Fibroblast of skin of scalp (primary cell): ENCODE data around the gene MPI. TPM values are rescaled to one million over a fixed set of nuclear protein-coding genes. Genes with fewer than 3 reads are reported as not detected.
A peak's percentile ranks its signal among the peaks of the same experiment; 100 is the strongest.

Source experiments
- DNase-seq: peaks from one replicate; pipeline ENCODE4 v3.0.0-alpha.2; 2013
- polyA plus RNA-seq, 2 experiments: library from polyadenylated mRNA; unstranded; fragments of 120-200 nt; gene quantifications; one replicate each; pipeline ENCODE4 v1.2.1, GENCODE V29; 2013; ENCODE audit not compliant: insufficient read length in 2 of 2

The MPI gene, protein sequence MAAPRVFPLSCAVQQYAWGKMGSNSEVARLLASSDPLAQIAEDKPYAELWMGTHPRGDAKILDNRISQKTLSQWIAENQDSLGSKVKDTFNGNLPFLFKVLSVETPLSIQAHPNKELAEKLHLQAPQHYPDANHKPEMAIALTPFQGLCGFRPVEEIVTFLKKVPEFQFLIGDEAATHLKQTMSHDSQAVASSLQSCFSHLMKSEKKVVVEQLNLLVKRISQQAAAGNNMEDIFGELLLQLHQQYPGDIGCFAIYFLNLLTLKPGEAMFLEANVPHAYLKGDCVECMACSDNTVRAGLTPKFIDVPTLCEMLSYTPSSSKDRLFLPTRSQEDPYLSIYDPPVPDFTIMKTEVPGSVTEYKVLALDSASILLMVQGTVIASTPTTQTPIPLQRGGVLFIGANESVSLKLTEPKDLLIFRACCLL
- 58.4 TPM for polyA plus RNA-seq (2013, experiment 1 of 2; ENCODE audit: insufficient read length)
- polyA plus RNA-seq (2013, experiment 2 of 2; ENCODE audit: insufficient read length), result 50.6 TPM

DNA sequence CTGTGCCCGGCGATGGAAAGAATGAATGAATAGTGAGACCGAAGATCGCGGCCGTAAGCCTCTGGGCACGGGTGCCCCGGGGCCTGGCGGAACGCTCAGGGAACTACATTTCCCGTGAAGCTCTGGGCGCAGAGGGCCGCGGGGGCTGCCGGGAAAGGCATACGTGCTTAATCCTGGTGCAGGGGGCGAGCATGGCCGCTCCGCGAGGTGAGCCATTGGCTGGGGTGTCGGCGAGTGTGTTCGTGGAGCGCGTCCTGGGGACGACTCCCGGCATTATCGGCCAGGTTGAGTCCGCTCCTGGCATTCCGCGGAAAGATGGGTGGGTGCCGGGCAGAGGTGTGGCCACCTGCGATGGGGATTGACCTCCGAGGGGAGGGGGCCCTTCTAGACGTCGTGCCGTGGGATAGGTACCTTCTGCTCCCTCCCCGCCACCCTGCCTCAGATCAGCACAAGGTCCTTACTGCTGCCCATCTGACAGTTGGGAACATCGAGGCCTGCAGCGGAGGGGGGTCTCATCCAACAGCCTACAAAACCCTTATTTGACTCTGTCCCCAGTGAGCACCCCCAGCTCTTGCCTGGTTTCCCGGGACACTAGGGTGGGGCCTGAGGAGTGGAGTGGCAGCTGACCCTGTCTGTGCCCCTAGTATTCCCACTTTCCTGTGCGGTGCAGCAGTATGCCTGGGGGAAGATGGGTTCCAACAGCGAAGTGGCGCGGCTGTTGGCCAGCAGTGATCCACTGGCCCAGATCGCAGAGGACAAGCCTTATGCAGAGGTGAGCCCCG lies at the start of gene MPI:
Gene MPI, plus strand, starts transcription at position 160 of the 782 bp plus-strand sequence. Its CDS starts 32 bp downstream, at position 192.
- peak; percentile 81 for DNase-seq

DNA sequence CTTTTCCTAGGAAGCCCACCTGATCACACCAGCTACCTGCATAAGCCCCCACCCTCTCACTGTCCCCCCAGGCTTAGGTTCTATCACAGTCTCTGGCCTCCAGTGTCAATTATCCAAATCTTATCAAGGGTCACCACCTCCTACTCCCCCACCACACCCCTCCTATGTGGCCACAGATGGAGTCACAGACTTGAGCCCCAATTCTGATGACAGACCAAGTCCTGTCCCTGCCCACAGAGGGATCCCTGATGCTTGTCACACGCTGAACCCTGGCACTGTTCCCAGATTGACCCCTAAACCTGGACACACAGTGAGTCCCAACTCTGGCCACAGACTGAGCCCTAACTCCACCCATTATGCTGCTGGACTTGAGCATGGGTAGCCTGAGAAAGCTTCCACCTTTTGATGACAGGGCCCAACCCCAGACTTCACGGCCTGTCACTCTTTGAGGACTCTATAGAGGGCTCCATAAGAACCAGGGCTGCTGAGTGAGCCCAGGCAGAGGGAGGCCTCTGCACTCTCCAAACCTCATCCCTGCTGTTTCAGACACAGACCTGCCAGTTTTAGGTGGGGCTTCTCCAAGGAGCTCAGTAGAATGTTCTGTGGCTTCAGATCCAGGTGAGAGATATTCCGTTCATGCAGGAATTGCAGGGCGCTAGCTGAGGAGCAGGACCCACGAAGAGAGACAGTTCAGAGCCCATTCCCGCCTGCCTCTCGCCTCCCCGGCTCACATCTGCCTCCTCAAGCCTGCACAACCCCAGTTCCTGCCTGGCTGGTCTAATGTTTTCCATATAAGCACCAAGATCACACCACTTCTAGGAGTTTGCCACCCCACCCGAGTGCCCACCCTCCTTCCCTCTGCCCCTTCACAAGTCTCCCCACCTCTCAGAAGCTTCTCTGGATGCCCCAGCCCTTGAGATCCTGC lies 48.7 kb upstream of the MPI start:
- no peak for DNase-seq

DNA sequence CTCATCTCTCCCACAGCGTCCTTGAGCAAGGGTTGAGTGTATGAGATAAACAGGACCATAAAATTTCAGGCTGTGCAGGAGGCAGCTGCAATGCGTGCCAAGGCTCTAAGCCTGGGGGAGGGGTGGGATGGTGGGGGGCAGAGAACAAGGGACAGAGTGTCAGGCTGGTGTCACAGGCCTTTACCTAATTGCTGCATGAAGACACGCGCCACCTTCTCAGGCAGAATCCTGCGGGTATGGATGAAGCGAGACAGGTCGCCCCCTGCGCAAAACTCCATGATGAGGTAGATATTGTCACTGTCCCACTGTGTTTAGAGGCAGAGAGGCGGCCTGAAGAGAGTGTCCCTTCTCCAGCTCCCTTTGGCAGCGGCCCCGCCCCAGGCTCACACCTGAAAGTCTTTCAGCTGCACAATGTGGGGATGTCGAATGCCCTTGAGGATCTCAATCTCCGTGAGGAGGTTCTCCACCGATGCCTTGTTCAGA lies 47.9 kb upstream of the MPI start:
- DNase-seq, result no peak

DNA sequence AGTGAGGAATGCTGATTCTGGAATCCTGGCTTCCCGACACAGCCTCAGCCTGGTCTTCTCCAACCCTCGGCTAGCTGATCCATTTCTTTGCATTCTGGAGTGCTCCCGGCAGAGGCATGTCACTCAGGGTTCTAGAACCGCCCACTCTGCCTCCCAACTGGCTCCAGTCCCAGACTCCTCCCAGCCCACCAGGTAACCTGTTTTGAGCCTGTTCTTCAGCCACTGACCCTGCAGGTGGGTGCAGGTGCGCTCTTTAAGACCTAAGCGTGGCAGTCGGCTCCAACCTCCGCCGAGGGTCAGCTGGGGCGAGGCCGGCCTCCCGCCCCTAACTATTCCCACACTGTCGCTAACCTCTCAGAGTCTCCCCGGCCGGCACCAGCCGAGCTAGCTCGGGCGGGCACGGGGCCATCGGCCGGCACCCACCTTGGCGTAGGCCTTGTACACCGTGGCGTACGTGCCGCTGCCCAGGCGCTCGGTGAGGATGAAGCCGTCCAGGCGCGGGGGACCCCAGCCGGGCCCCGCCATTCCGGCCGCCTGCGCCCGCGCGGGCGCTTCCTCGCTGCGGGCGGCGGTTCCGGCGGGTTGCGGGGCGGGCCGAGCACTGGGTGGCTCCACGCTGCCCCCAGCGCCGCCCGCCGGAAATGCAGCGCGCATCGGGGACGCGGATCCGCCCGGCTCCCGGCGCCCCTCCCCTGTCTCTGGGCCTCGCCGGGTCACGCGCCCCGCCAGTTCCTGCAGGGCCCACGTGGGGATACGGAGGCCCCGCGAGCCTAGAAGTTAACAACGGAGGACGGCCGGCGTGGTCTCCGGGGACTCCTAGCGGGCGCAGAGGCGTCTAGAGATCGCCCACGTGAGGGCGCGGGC lies 47.0 kb upstream of the MPI start, which contains the start of gene ULK3:
Gene ULK3, minus strand, starts transcription at position 576 of the 864 bp plus-strand sequence. Its CDS starts 51 bp downstream, at position 525.
- peak; percentile 87 for DNase-seq

DNA sequence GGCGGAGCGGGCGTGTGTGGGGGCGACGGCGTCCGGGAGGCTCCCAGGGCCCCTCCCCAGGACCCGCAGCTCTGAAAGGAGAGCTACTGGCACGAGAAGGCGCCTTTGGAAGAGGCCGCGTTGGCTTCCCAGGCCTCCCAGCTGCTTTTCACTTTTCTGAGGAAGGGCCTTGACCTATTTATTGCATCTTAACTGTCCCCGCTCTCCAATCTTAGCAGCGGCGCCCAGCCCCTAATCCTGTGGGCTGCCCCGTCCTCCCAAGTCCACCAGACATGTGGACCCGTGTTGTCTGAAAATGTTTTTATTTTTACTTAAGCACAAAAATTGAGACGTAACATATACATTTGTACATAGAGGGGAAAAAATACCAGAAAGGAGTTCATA lies 46.4 kb upstream of the MPI start:
- no peak for DNase-seq

DNA sequence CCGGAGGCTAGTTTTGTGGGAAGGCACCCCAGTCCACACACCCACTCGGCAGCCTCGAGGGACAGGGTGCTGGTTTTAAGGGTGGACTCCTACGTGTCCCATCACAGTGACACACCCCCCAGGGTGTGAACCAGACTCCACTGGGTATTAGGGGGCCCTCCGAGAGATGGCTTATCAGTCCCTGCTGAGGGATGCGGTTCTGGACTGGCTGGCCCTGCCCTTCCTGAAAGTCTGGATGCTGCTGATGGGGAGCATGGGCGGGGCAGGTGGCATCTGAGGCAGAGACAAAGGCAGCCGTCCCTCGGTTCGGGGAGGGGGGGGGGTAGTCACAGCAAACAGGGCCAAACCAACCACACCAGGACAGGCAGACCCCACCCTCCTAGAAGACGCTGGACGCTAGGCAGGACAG lies 45.9 kb upstream of the MPI start:
- no peak for DNase-seq

DNA sequence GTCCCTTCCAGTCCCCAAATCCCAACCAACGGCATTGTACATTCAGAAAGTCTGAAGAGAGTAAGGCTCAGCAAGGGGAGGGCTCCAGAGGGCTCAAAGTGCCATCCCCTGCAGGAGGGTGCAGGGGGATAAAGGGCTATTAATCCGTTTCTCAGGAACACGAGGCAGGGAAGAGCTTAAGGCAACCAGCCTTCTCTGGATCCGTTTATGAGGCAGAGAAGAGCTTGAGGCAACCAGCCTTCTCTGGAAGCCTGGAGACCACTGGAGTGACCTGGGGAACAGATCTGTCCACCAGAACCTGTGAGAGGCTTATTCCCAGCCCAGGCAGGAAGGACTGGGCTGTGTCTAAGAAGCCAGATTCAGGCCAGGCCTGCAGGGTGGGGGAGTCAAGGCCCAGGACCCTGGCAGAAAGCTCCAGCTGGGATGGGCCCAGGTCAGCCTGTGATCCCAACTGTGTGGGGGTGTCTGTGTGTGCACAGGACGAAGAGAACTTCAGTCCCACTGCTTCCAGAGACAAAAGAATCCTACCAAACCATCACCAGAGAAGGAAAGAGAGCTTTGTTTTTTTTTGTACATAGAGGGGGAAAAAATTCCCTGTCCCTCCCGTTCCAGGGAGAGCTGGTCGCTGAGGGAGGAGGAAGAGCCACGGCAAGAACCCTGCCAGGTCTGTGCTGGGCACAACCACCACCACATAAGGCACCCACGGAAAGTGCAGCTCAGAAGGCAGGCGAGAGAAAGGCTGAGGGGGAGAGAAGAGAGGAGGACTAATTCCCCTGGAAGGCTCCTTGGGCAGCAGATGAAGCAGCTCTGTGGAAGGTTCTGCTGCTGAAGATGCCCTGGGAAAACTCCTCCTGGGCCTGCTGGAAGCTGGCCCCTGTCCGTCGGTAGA lies 45.3 kb upstream of the MPI start:
- DNase-seq, result no peak

DNA sequence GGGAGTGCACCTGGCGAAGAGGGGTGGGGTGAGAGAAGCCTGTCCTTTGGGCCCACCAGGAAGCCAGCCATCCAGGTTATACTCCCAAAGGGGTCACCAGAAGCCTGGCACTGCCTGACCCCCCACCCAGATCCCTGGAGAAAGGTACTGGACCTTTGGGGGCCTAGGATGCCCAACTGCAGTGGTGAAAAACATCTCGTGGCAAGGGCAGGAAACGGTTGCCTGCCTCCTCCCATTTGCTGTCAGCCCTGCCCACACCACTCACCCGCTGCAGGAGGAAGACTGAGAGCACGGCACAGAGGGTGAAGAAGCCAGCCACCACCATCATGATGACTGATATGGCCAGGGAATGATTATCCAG lies 44.7 kb upstream of the MPI start:
- DNase-seq, result no peak

DNA sequence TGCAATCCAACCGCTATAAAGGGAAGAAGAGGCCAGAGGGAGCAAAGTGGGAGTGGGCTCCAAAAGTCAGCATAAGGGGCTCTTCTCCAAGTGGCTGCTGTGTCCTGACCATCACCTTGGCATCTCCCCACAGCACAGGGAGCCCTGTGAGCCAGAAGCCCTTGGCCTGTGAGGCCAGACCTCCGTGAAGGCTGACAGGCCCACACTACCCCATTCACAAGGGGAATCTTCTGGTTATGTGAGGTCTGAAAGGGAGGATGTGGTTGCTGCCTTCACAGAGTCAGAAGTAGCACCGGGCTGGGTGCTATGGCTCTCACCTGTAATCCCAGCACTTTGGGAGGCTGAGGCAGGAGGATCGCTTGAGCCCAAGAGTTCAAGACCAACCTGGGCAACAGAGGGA lies 44.3 kb upstream of the MPI start:
- no peak for DNase-seq

DNA sequence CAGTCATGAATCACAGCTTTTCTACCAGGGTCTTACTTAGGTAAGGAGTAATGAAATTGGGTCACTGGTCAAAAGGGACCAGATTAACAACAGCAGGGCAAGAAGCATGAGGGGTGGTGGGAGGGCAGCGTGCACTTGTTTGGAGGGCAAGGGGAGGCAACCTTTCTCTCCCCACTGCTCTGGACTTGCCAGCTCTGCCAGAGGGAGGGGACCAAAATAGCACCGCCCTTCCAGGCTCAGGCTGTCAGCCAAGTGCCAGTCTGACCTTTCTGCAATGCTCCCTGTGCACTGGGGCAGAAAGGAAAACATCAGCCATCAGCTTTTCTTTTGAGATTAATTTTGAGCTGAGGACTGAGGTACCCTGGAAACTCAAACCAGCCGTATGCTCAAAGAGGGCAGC lies 42.4 kb upstream of the MPI start:
- DNase-seq, result no peak

DNA sequence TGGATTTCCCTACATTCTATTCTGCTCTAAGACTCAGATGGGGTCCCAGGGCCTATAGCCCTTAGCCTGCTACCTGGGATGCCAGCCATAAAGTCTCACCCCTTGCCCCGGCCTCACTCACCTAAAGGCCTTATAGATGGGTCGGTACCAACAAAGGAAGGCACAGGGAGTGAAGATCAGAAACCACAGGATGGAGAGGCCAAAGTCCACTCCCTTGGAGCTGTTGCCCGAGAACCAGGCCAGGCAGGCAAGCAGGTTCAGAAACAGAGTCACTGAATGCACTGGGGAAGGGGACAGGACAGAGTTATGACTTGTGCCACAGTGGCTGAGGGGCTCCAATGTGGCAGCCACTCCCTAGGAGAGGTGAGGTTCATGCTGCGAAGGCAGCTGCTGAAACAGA lies 39.4 kb upstream of the MPI start:
- no peak for DNase-seq

DNA sequence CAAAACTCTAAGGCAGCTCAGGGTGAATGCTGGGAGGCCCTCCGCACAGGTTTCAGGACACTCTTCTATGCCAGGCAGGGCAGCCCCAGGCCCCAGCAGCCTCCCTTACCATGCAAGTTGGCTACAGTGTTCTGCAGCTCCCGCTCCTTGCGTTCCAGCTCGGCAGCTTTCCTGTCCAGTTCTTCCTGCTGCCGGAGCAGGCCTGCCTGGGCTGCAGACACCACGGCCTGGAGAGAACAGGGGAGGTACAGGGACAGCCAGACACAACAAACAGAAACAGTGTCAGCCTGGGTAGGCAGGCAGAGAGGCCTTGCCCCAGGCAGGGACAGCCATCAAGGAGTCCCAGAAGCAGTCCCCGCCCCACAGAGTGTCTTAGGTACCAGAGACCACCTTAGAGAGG lies 37.9 kb upstream of the MPI start:
- no peak for DNase-seq

DNA sequence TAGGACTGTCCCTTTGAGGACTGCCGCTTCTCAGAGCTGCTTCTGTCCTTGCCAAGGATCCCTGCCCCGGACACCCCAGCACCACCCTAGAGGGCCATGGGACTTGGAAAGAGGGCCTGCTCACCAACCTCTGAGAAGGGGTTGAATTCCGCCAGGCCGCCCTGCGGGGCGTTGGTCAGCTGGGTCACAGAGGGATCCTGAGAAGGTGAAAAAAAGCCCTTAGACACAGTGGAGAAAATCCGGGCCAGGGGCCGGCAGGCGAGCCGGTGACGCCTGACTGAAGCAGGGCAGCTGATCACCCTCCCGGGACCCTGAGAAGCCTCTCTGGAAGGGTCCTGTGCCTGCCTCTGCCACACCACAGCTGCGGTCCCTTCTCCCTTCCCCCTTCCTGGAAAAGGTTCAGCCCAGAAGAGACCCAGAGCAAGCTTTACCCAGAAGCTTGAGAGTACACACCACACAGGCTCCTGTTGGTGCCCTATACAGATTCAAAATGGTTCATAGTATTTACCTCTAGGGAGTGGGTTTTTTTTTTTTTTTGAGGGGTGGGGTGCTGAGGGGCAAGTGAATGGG lies 35.3 kb upstream of the MPI start:
- no peak for DNase-seq

DNA sequence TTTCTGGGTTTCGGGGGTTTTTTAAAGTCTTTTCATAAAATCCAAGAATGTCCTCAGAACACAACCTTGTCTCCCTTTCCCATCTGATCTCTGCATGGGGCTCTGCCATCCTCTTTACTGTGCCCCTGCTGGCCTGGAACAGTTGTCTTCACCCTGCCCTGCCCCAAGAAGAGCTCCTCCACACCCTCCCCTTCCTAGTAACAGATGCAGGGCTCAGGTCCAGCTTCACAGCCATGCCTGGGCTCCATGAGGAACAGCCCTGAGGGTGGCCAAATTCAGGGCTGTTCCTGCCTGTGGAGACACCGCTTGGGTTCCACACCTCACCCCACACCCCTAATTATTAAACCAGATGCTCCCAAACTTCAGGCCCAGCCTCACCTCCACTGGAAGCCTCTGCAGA lies 34.0 kb upstream of the MPI start:
- DNase-seq, result no peak

DNA sequence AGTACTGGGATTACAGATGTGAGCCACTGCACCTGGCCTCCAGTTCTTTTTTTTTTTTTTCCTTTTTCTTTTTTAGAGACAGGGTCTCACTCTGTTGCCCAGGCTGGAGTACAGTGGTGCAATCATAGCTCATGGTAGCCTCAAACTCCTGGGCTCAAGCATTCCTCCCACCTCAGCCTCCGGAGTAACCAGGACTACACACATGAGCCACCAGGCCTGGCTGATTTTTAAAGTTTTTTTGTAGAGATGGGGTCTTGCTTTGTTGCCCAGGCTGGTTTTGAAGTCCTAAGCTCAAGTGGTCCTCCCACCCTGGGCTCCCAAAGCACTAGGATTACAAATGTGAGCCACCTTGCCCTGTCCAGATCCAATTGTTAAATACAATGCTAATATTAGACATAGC lies 33.3 kb upstream of the MPI start:
- no peak for DNase-seq

DNA sequence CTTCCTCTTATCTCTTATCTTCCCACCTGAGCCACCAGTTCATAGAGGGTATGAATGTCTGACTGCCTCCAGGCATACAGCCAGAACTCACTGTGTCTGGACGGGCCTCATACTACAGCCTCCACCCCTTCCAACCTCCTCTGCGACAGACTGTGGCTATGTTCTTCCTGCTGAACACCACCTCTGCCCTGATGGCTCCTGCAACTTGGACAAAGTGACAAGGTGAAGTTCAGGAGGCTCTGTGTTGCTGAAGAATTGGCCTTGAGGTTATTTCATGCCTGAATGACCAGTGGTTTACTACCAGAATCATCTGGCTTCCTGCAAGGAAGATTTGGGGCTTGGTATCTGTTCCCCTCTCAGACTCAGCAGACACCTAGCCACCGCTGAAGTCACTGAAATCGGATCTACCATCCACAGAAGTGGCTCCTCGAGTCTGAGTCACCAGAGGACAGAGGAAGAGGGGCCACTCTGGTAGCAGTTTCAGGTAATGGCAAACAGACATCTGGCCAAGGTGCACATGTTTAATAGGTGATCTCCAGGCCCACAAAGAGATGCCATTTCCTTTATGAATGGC lies 32.7 kb upstream of the MPI start:
- DNase-seq, result no peak

DNA sequence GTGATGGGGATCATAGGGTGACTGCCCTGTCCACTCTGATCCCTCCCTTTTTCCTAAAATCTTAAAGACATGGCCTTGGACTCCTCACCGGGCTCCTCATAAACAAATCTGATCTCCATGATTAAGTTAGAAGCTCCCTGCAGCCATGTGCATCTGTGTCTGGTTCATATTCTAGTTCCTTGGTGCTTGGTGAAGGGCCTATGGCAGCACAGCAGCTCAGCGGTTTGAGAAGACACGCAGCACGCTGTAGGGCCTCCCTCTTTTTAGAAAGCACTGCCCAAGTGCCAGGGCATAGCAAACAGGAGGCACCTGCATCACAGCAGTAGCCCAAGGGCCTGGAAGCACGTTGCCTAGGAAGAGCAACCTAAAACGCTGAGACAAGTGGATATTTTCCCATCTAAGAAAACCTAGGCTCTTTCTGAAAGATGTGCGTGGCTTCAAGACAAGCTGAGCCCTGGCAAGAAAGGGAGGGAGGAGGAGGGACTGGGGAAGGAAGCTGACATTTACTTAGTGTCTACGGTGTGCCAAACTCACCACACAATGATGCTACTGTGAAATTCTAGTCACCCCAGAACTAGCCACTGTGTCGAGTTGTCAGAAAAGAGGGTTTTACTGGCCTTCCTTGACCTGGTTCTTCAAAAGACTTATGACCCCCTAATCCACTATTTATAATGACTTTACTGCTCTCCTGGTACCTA lies 32.0 kb upstream of the MPI start:
- no peak for DNase-seq

DNA sequence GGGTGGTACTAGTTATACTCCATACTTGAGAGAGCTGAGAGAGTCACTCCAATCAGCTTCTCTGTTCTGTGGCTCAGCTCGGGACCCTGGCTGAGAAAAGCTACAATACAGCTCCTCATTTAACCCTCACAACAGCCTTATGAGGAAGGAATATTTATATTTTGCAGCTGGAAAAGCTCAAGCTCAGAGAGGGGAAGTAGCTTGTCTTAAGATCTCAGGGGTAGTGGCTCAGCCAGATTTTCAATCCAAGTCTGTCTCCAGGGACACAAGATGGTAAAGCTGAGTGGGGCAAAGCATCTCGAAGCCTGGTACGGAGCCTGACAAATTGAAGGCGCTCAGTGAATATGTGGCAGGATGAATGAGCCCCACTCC lies 31.5 kb upstream of the MPI start:
- DNase-seq, result no peak
